HG03442 (cell line): ENCODE results near the gene TUBGCP3.
"Not testable (repeated sequence)": the region's sequence is repeated elsewhere in the genome, so short reads cannot be mapped to it uniquely, and the experiment has no call there.

Experiments
- ATAC-seq: cut with Tn5 transposase; IDR thresholded peaks from one replicate; pipeline ENCODE4 v1.9.1; 2021; ENCODE audit warnings: mild to moderate bottlenecking, moderate library complexity; ENCODE audit not compliant: unreplicated experiment

TUBGCP3 gene

DNA sequence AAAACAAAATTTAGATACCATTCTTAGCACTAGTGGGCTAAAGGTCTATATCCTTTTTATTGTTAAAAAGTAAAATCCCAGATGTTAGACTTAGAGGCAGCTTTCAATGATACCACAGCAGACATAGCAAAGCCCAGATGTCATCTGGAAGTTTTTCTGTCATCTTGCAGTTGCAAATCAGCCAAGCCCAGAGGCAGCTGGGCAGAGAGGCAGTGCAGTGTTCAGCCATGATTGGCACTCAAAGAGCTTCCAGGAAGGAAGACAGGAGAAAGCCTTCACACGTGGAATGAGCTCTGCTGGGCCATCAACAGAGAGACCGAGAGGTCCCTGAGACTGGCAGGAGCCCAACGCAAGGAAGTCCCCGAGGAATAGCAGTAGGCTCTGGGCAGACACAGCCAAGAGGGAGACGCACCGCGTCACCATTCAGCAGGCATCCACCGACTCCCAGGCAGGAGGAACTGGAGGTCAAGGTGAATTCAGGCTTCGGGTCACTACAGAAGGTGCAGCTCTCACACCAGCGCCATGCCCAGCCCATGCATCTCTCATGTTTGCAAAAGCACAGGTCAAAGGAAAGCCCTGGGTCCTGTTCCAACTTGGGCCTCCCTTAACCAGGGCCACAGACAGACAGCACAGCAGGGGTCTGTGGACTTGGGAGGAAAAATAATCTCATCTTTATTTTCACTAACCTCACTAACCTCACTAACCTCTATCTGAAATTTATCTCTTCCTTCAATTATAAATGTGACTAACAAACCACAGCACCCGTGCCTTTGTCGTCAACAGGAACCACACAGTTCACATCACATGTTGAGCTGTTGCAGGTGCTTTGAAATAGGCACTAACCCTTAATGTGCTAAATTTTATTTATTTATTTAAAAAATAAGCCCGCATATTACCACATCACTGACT lies 54.9 kb downstream of the TUBGCP3 start:
- ATAC-seq, result no peak

DNA sequence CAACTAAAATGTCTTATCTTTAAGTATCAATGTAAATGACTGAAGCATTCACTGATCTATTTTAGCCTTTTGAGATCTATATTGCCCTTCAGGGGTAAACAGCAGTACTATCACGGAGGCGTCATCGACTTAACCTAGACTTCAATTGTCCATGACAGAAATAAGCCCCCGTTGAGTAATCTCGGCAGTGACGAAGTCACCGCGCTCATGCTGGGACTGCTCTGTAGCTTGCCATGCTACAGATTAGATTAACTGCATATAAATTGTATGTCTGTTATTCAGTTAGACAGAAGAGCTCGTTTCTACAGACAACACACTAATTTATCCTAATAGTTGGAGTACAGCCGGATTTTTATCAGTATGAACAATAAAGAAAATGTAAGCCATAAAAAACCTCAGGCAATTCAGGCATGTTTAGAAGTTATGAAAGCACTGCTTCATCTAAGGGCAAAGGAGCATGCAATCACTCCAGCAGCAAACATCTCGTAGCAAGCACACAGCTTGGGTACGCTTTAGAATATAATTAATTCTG lies 56.6 kb downstream of the TUBGCP3 start:
- no peak for ATAC-seq

DNA sequence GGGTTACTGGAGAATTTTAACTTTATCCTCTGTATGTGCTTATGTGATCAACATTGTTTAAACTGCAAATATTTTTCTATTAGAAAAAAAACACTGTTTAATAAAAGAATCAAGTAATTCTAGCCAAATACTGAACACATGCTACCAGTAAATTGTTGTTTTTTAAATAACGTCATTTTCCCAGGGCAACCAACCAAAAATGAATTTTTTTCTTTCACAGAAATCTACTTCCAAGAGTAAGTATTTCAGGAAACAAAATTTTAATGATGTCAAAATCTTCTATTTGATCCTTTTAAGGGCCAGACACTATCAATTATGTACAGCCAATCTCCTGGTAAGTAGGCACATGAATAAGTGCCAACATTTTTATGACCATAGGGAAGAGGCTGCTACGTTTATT lies 57.1 kb downstream of the TUBGCP3 start:
- ATAC-seq, result no peak

DNA sequence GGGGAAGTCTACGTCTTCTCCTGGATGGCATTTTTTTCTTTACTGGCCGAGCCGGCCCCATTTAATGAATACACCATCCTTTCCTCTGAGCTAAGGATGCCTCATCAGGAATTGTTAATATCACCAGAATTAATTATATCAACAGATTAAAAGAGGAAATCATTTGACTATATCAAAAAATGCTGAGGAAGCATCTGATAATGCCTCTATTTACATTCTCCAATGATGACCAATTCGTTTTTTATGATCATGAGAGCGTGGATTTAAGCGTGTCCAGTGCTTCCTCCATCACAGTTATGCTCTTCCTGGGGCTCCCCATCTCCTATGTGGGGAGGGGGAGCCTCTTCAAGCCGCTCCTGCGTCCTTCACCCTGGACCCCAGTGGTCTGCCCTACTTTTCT lies 58.7 kb downstream of the TUBGCP3 start:
- no peak for ATAC-seq

DNA sequence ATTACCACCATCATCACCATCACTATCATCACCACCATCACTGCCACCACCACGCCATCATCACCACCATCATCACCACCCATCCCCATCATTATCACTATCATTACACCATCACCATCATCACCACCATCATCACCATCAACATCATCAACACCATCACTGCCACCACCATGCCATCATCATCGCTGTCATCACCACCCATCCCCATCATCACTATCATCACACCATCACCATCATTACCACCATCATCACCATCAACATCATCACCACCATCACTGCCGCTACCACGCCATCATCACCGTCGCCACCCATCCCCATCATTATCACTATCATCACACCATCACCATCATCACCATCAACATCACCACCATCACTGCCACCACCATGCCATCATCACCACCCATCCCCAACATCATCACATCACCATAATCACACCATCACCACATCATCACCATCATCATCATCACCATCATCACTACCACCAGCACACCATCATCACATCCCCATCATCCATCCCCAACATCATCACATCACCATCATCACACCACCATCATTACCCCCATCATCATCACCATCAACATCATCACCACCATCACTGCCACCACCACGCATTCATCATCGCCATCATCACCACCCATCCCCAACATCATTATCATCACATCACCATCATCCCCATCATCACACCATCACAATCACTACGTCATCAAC lies 61.7 kb downstream of the TUBGCP3 start:
- no peak for ATAC-seq

DNA sequence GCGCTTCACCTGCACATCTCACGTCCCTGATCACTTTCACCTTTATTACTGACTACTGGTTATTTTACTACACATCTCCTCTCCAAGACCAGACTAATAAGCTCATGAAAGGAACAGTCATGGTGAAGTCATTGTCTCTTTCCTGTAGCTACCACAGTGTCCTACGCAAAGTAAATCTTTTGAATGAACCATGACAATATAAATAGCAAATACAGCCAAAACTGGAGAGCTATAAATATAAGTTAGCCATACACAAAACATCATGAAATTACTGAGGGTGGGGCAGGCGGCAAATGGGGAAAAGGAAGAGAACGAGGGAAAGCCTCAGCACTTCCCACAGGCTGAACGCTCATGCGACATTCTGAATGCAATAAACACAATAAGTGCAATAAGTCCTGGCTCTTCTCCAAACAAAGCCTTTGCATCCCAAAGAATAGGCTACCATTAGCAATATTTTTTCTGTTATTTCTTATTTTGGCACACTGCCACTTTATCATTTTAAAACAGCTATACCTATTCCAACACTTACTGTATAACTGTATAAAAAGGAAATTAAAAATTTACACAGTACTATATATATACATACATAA lies 62.5 kb downstream of the TUBGCP3 start:
- ATAC-seq, result no peak

DNA sequence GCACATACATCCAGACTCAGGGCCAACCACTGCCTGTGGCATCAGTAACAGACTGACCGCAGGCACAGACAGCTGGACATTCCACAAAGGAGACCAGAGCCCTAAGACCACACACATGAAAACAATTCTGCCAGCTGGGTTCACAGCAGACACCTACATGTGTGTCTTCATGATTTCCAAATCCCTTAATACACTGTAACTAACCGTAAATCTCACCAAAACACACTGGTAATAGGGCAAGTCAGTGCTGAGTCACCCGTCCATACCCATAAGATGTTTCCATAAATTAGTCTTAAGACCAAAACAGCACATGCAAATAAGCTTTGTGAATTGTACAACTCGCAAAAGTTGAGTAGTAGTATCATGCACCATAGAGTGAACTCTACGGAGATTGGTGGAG lies 65.4 kb downstream of the TUBGCP3 start:
- ATAC-seq, result no peak

DNA sequence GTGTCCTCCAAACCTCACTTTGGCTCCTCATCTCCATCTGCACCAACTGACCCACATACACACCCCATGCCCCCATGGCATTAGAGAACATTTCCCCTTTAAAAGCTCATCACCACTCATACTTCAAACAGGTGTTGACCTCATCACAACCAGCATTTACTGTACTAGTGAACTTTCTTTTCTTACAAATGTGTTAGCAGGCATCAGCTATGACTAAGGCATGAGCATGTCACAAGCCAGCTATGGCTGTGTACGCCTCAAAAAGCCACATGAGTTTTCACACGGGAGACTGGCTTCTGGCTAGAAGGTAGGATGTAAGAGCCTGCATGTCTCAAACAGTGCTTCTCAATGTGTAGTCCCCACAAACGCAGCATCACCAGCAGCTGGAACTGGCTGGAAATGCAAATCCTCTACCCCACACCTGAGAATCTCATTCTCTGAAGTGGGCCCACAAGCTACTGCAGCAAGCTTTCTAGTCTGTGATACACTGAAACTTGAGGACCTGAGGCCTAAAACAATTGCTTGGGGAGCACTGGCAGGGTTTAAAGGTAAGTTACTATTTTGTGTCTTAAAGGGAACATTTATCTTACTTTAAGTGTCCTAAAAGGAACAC lies 66.8 kb downstream of the TUBGCP3 start:
- no peak for ATAC-seq

DNA sequence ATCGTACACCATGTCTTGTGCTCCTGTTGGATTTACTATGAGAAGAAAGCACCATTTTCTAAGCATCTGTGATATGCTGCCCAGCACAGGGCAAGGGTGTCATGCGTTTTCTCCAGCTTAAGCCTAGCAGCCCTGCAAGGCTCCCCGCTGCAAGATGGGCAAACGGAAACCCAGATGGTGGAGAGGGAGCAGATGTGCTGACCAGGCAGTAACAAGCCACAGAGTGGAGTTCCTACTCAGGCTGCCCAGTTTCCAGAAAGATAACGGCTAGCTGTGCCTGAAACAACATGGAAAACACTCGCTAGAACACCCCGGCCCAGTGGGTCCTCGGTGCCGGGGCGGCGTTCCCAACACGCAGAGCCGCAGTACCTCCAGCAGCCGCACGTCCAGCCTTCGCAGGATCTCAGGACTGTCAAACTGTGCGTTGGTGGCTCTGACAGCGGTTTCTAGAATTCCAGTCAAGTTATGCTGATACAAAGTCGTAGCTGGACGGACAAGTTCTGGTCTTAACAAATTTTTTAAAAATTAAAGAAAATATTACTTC lies 68.4 kb downstream of the TUBGCP3 start:
- ATAC-seq, result no peak

DNA sequence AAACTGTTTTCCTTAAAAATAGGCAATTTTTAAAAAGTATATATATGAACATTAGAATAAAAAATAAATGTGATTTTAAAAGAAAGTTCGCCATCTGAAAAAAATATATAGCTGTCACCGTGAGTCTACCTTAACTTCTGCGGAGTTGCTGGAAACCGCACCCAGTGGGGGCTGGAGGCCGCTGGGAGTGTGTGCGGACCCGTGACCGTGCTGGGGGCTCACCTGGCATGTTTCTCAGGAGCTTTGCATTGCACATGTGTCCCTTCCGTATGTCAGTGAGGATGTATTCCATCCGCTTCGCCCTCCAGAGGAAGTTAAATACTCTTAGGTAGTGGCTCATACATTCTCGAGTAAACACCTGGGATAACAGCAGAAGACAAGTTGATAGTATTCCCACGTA lies 71.7 kb downstream of the TUBGCP3 start:
- ATAC-seq, result no peak

DNA sequence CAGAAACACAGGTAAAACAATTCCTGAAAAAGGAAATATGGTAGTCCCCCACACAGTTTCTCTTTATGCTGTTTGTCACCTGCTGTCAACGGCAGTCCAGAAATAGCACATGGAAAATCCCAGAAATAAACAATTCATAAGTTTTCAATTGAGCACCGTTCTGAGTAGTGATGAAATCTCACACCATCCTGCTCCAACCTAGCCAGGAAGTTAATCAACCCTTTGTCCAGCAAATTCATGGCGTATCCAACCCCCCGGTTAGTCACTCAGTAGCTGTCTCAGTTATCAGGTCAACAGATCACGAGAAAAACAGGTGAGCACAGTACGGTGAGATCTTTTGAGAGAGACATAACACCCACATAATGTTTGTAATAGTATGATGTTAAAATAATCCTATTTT lies 74.2 kb downstream of the TUBGCP3 start:
- no peak for ATAC-seq

DNA sequence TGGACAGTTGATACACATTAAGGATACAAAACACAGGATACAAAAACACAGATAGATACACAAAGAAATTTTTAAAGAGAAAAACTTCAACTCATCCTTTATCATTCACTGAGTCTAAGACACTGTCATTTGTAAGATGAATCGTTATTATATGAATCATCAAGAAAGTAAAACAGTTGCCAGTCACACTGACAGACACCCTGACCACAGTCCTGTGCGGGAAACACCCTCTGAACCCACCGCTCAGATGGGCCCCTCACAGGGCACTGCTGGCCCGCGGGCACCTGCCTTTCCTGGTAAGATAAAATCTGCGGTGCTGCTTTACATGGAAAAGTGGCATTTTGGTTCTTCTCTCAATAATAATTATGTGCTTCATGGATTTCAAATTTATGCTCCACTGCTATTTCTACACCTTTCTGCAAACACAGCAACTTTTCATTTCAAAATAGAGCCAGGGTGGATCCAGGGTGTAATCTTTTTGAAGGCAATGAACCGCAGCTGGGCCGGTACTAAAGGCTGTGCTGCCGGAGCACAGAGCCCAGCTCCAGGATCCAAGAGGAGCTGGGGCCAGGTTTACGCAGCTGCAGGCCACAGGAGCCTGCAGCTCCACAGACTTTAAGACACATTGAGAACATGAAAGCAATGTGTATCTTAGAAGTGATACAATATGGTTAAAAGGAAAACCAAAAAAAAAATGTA lies 76.8 kb downstream of the TUBGCP3 start:
- ATAC-seq, result no peak

DNA sequence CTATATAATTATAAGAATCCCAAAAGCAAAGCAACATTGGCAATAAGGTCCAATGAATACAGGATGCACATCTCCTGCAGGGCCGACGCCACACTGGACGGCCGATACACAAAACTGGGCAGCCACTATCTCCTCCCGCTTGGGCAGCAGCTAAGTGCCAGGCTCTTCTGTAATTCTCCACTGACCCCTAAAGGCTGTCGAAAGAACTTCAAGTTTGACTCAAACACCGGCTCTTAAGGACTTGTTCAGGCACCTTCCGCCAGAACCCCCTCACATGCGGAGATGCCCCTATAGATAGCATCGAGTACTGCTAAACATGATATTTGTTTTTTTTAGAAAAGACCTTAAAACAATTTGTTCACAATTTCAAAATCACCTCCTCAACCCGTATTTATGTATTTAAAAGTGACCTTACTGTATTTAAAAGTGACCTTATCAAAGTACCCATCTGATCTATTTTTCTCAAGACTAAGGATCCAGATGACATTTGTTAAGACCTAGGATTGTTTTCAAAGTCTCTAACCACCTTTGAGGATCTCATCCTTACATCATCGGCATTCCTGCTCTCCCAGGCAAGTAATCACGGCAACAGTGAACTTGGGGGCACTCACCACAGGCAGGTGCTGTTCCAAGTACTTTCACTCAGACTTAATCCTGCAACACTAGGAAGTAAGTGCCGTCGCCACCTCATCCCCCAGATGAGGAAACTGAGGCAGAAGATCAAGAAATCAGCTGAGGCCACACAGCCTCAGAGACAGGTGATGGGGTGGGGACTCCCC lies 77.8 kb downstream of the TUBGCP3 start:
- no peak for ATAC-seq

DNA sequence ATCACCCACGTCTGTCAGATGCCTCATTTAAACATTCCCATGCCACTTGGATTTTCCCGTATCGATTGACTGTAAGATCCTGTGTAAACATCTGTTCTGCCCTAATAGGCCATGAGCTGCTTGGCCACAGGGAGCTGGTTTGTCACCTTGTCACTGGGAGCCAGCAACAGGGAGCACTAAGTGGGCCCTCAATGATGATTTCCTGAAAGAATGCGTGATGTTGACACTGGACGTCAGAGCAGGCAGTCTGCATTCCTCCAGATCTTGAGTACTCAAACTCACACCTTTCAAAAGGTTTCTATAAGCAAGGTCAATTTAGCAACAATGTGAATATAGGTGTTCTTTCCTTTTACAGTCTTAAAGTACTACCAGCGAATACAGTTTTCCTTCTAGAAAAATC lies 78.8 kb downstream of the TUBGCP3 start:
- ATAC-seq, result no peak

DNA sequence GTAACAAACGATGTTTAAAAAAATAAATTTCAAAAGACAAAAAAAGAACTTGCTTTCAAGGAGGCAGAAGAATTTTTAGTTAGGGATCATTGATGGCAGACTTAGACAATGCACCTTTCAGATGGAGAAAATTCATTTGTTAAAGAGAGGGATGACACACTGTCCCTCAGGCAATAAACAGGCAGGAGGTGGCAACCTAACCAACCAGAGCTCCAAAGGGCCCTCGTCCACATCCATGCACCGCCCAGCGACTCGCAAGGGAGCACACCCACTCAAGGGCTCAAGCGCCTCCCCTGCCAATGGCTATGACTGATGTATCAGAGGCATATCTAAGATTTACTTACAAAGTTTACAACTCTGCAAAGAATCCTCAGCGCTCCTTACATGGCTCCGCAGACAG lies 81.9 kb downstream of the TUBGCP3 start:
- no peak for ATAC-seq

DNA sequence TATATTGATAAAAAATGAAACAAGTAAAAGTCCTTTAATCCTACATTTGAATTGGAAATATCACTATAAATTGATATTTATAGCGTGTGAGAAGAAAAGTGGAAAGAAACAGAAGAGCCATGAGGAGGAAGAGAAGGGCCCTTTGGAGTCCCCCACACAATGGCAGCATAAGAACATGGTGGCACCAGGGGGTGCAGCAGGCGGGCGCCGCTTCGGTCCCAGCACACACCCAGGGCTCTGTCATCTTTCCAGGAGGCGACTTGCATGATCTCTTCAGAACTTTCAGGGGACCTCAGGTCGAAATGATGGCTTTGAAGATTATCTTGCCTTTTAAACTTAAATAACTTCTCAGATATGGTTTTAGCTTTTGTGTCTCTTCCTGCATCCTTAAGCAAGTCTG lies 91.8 kb downstream of the TUBGCP3 start:
- no peak for ATAC-seq

DNA sequence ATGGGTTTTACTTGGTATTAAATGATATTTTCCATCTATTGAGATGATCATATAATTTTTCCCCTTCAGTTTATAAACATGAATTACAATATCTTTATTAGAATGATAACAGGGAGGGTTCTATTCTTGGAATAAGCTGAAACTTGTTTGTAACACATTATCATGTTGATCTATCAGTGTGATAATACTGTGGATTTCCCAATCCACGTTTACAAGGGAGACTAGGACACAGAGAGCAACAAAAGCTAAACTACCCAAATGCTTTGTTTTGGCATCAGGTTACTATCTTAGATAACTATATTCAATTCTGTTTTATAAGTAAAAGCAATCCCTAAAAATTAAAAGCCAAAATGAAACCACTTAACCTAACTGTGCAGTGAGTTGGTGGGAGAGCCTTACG lies 92.5 kb downstream of the TUBGCP3 start:
- ATAC-seq, result no peak

DNA sequence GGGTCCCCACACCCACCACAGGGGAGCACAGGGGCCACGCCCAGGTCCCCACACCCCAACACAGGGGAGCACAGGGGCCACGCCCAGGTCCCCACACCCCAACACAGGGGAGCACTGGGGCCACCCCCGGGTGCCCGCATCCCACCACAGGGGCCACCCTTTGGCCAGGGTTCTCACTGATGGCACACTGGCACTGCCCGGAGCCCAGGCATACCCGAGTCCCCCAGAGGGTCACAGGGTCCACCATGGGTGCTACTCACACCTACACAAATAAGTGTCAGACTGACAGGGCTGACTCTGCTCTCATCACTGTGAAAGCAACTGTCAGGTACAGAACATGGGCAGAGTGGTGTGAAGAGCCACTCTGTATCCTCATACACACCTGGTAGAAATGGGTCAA lies 98.8 kb downstream of the TUBGCP3 start:
- no peak for ATAC-seq

DNA sequence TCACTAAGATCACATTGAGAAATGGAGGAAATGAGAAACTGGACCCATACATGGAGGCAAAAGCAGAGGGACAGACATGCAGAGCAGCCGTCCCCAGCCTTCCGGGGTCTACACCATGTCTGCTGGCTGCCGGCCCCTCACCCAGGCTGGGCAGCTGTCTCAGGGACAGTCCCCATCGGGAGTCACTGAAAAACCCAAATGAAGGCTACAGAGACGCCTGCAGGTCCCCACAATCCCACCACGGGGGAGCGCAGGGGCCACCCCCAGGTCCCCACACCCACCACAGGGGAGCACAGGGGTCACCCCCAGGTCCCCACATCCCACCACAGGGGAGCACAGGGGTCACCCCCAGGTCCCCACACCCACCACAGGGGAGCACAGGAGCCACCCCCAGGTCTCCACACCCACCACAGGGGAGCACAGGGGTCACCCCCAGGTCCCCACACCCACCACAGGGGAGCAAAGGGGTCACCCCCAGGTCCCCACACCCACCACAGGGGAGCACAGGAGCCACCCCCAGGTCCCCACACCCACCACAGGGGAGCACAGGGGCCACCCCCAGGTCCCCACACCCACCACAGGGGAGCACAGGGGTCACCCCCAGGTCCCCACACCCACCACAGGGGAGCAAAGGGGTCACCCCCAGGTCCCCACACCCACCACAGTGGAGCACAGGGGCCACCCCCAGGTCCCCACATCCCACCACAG lies 99.5 kb downstream of the TUBGCP3 start:
- ATAC-seq, result not testable (repeated sequence)
